Transverse colon (tissue), 4 donors: ENCODE results near the gene PRKCSH. TPM values are rescaled to one million over a fixed set of nuclear protein-coding genes. Genes with fewer than 3 reads are reported as not detected.

ENCODE experiments used
- DNase-seq: peaks from one replicate; pipeline ENCODE4 v3.0.0-alpha.2; 2019
- H3K27ac ChIP-seq, 4 donors: fragments of 200-600 bp; sonication (generic); 2 replicates each; pipeline ENCODE4 v1.5.1; 2016 to 2018; ENCODE audit warnings: inconsistent platforms in 4 of 4
- H3K27me3 ChIP-seq: fragments of 200-600 bp; sonication (generic); 2 replicates; pipeline ENCODE4 v1.5.1; 2017; ENCODE audit warnings: inconsistent platforms
- H3K36me3 ChIP-seq, 4 donors: fragments of 200-600 bp; sonication (generic); 2 replicates each; pipeline ENCODE4 v1.5.1; 2017 to 2019; ENCODE audit warnings: inconsistent platforms in 4 of 4
- H3K4me1 ChIP-seq, 4 donors: fragments of 200-600 bp; sonication (generic); 2 replicates each; pipeline ENCODE4 v1.5.1; 2017 to 2020; ENCODE audit warnings: inconsistent platforms in 4 of 4
- H3K4me3 ChIP-seq, 4 donors: fragments of 200-600 bp; sonication (generic); 1 replicate in 1 of 4; 2 replicates in 3 of 4; pipeline versions ENCODE4 v1.5.1 to v1.6.1; 2017 to 2019; ENCODE audit warnings: inconsistent platforms in 4 of 4
- H3K9me3 ChIP-seq, 2 donors: fragments of 200-600 bp; sonication (generic); 2 replicates each; pipeline ENCODE4 v1.5.1; 2017 to 2019; ENCODE audit warnings: inconsistent platforms in 2 of 2
- EP300 ChIP-seq: sonication (generic); formaldehyde crosslinking; IDR thresholded peaks from one replicate; pipeline ENCODE4 v1.6.1; 2017; ENCODE audit warnings: antibody characterized with exemption, low read depth
- POLR2A ChIP-seq: fragments of 450-650 bp; IDR thresholded peaks from one replicate; pipeline ENCODE4 v1.6.1; 2016; ENCODE audit warnings: antibody characterized with exemption, mild to moderate bottlenecking, moderate library complexity
- POLR2AphosphoS5 ChIP-seq, 3 donors: sonication (generic); formaldehyde crosslinking; IDR thresholded peaks; one replicate each; pipeline ENCODE4 v1.6.1; 2016; ENCODE audit warnings: antibody characterized with exemption in 3 of 3
- WGBS, 2 donors: methylation state at CpG; one replicate each; pipeline ENCODE4 v1.1.5; 2018; ENCODE audit warnings: low coverage in 1 of 2; 5-methylcytosine and 5-hydroxymethylcytosine counted together
- in situ Hi-C, 4 donors: fragments of 200-750 bp; cut with MboI; loops; one replicate each; pipeline versions ENCODE4 v1.15.0 to v1.15.1; 2017; ENCODE audit warnings: low sequenced_read_pairs in 3 of 4, low pct_ligation_motif_present in 1 of 4, low pct_unique_long_range_greater_than_20kb in 1 of 4
- intact Hi-C: fragments of 100-400 bp; cut with DNase I; formaldehyde crosslinking; loops from one replicate; pipeline ENCODE4 v1.15.1; 2023; ENCODE audit warnings: low total_unique reads
- total RNA-seq, 4 donors: library from RNA; depleted of rRNA; stranded (reverse); fragments of >200 nt; gene quantifications; one replicate each; pipeline ENCODE4 v1.1.0, GENCODE V29; 2016
- TF ChIP-seq, protein P1 (sequence below), 5 experiments: fragments of 200-600 bp in 3 of 5; fragments of 450-650 bp in 2 of 5; sonication (generic) in 3 of 5; IDR thresholded peaks; 1 replicate in 2 of 5; 2 replicates in 3 of 5; pipeline ENCODE4 v1.5.1; 2016 to 2017; ENCODE audit warnings: antibody characterized with exemption in 5 of 5, inconsistent platforms in 3 of 5, mild to moderate bottlenecking in 2 of 5, moderate library complexity in 1 of 5

The PRKCSH gene
- total RNA-seq, 4 donors from 2014 or later = 119 to 195 (median 183) TPM

DNA sequence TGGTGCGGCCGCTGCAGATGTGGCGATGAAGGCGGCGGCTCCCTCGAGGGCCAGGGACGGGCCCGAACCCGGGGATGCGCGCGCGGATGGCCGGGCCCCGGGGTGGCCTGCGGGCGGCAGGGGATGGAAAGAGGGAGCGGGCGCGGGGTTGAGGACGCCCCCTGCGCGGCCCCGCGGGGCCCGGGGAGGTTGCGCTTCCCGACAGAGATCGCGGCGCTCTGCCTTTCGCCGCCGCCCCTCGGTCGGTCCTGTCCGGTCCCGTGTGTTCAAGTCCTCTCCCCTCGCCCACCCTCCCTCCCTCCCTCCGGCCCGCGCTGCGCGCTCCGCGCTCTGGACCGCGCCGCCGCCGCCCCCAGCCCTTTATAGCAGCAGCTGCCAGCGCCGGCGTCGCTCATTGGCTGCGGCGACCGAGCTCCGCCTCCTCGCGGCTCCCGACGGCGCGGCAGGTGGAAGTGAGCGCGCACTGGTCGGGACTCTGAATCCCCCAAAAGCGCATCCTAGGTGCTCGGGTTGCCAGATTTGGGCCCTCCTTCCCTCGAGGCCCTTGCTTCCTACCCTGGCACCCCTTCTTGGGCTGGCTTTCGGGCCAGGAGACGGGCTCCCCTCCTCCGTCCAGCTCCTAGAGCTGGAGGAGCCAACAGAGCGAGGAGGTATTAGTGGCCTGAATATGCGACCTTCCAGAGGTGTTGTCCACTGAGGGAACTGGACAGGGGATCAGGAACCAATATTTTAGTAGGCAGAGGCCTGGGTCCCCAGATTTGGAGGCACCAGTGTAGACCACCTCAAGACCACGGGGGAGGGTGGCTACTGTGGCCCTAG, 45.5 kb downstream of the PRKCSH start, which contains the start of gene ELAVL3:
TSS of gene ELAVL3 (minus strand) at position 332 of the 819 bp plus-strand sequence. CDS start 438 bp downstream, outside the sequence.
- no peak for TF ChIP-seq POLR2A
- TF ChIP-seq, protein P1, sequence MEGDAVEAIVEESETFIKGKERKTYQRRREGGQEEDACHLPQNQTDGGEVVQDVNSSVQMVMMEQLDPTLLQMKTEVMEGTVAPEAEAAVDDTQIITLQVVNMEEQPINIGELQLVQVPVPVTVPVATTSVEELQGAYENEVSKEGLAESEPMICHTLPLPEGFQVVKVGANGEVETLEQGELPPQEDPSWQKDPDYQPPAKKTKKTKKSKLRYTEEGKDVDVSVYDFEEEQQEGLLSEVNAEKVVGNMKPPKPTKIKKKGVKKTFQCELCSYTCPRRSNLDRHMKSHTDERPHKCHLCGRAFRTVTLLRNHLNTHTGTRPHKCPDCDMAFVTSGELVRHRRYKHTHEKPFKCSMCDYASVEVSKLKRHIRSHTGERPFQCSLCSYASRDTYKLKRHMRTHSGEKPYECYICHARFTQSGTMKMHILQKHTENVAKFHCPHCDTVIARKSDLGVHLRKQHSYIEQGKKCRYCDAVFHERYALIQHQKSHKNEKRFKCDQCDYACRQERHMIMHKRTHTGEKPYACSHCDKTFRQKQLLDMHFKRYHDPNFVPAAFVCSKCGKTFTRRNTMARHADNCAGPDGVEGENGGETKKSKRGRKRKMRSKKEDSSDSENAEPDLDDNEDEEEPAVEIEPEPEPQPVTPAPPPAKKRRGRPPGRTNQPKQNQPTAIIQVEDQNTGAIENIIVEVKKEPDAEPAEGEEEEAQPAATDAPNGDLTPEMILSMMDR (IDR thresholded peaks at IDR 0.05) = no peak
- intact Hi-C loops = no loop called here
- H3K9me3 ChIP-seq = no peaks in the 10 kb centered on the region
- H3K27me3 ChIP-seq = peaks cover 56% of the 10 kb centered on the region
- no peak within 1 kb of the TSS for H3K27ac ChIP-seq
- peak within 1 kb of the TSS in 1 of 4 donors; percentile 11 for H3K4me3 ChIP-seq
- 37% methylated on average over 45 of the region's 77 CpGs; no CpG with 5 or more reads in 1 of the 2 donors for WGBS, 2 donors
- DNase-seq = no peak
- H3K4me1 ChIP-seq = peaks cover 7 to 32% (median 26%) of the 10 kb centered on the region in 4 donors
- in situ Hi-C loops = loop anchor here in 2 of 4 donors (25.0 kb wide), 2 partner anchors 94 to 194 kb away; partner anchors contain the start of genes EPOR (in 1 of the 2) and TSPAN16 (in 1 of the 2)
- H3K36me3 ChIP-seq = no peaks in the 10 kb centered on the region

DNA sequence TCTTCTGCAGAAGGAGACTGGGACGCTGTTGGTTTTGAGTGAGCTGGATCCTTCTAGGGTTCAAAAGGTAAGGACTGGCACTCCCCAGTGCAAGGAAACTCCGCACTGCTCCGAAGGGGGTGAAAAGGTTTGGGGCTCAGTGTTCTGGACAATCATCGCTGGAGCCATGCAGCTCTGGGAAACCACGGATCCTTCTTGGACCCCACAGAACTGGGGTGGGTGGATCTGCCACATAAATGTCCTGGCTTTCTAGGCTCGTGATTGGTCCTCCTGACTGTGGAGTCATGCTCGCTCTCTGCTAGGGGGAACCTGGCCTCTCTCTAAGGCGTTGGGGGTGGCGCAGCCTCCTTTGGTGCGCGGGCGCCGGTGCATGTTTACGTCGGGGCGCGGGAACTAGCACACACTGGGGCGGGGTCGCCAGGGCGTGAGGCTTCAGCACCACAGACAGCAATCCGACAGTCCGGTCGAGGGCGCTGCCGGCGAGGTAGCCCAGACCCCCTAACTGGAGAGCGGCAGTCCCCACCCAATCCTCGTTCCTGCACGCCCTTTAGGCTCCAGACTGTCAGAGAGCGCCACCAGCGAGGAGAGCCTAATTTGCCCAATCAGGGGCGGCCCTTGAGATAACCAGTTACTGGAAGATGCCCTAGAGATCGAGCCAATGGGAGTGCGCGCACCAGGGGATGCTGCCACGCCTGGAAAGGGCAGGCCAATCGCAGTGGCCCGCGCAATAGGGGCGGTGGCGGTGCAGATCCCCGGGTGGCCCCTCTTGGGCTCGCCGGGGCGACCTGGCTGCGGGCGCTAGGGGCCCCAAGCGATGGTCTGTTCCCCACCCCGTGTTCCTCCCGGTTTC, 46.3 kb downstream of the PRKCSH start:
- no peak for TF ChIP-seq EP300
- TF ChIP-seq, protein P1 (IDR thresholded peaks at IDR 0.05) = no peak
- Histone ChIP-seq H3K4me3 (peak overlapping the region in 2 of 4 donors; percentile 9 to 40), H3K36me3 (no peaks in the 10 kb centered on the region), H3K9me3 (no peaks in the 10 kb centered on the region), H3K27me3 (peaks cover 56% of the 10 kb centered on the region), H3K27ac (no peak overlapping the region), H3K4me1 (peaks cover 7 to 32% (median 26%) of the 10 kb centered on the region in 4 donors)
- intact Hi-C loops = no loop called here
- in situ Hi-C loops = loop anchor here in 2 of 4 donors (25.0 kb wide), 2 partner anchors 94 to 194 kb away; partner anchors contain the start of genes EPOR (in 1 of the 2) and TSPAN16 (in 1 of the 2)
- peak; percentile 47 for DNase-seq
- 11% methylated on average over 38 of the region's 50 CpGs; no CpG with 5 or more reads in 1 of the 2 donors for WGBS, 2 donors

DNA sequence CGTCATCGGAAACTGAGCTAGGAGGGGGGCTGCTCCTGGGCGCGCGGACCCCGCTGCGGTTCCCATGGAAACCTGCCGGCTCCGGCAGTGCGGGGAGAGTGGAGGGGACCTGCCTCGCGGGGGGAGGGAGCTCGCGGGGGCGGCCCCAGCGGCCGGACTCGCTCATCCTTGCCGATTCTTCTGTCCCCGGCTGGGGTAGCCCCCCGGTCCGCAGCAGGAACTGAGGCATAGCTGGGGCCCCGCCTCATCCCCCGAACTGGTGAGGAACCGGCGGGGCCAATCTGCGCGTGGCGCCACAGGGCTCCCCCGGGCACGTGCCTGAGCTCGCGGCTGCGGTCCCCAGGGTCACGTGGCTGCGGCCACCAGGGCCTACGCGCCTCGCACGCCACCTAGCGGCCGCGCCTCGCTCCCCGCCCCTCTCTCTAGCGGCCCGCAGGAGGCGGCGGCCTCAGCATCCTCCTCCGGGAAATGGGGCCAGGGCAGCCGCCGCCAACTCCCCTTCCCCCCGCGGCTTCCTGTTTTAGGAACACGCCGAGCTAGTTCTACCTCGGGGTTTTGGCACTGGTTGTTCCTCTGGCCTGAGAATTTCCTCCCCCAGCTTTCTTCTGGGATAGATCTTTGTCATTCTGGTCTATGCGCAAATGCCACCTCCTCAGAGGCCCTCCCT, 47.1 kb downstream of the PRKCSH start:
- intact Hi-C loops = no loop called here

More for the DNA sequence above, 47.1 kb downstream of the PRKCSH start:
- H3K4me3 ChIP-seq = peak overlapping the region in 2 of 4 donors; percentile 9 to 40
- no peak overlapping the region for H3K27ac ChIP-seq
- peaks cover 56% of the 10 kb centered on the region for H3K27me3 ChIP-seq
- peak; percentile 87 for DNase-seq
- TF ChIP-seq POLR2AphosphoS5 (IDR thresholded peaks at IDR 0.05) (peak in 1 of 3 donors; percentile 50), EP300 (no peak)
- TF ChIP-seq, protein P1 (IDR thresholded peaks at IDR 0.05) = peak; percentile 87 to 96 (median 94)
- H3K4me1 ChIP-seq = peaks cover 7 to 32% (median 26%) of the 10 kb centered on the region in 4 donors
- peaks cover 0 to 3% (median 0%) of the 10 kb centered on the region in 4 donors for H3K36me3 ChIP-seq
- H3K9me3 ChIP-seq = no peaks in the 10 kb centered on the region
- in situ Hi-C loops = loop anchor here in 2 of 4 donors (25.0 kb wide), 2 partner anchors 95 to 195 kb away; partner anchors contain the start of genes EPOR (in 1 of the 2) and TSPAN16 (in 1 of the 2)
- 0 to 5% methylated on average over 2 to 38 of the region's 58 CpGs for WGBS, 2 donors
